Middle frontal gyrus (tissue), 1 donor: Measurements from ENCODE around the gene PAK6.

ENCODE experiments used
- DNase-seq: peaks from one replicate; pipeline ENCODE4 v3.0.0-alpha.2; 2015; ENCODE audit warnings: low spot score; ENCODE audit errors: extremely low spot score

PAK6 gene

DNA sequence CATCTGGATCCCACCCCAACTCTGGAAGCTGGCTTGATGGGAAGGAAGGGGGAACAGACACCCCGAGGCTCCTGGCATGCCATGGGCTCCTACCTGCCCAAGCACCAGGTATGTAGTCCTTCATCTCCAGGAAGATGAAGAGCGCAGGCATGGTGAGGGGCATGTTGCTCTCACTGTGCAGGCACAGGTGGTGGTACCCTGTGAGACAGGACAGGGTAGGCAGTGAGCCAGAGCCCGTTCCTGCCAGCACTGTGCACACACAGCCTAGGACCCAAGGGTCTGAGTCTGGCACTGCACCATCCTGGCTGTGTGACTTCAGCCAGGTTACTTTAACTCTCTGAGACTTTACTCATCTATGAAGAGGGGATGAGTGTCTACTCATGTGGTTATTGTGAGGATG, 53.4 kb downstream of the PAK6 start:
- no peak for DNase-seq

DNA sequence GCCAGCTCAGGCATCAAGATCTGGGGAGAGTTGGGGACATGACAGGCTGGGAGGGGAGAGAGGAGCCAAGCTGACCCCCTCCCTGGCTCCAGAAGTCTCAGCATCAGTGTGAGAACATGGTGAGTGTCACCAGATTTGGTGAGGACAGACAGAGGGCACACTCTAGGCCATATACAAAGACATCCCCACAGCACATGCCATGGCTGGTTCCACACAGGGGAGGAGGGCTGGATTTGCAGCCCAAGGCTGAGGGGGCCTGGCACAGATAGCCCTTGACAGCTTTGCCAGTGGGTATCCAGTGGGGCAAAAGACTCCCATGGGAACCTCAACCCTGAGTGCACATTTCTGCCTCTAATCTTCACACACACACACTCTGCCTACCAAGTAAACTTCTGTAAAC, 54.1 kb downstream of the PAK6 start:
- DNase-seq, result no peak

DNA sequence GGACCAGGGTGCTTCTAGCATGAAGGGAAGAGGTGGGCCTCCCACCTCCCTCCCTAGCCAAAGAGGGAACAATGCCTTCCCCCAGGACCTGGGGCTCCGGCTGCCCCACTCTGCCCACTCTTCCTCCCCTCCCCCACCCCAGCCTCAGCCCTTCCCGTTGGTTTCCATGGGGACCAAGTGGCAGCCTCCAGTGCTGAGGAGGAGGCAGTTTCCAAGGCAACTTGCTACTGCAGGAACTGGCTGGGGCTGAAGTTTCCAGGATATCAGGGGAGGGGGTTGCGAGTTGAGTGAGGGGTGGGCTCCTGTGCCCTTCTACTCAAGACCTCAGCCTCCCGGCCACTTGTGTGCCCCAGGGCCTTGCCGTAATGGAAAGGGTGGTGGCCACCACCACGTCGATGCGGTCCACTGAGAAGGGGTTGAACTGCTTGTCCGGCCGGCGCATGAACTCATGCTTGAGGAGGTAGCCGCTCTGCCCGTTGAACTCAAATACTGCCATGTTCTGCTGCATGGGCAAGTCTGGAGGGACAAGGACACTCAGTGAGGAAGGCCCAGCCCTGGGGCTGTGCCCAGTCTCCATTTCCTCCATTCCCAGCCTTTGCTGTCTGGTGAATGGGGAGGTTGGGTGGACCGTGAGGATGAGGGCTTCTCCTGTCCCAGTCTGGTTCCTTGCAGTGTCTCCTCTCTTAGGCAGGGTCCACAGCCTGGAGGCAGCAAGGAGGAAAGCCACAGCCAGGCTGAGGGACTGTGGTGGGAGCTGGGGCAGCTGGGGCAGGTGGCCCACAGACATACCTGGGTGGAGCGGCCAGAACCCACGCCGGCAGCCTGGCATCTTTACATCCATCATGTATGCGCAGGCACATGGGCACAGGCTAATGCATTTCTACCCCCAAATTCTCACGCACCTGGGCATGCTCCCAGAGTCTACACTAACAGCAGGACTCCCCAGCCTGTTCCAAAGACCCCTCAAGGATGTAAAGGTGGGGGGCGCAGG, 55.3 kb downstream of the PAK6 start:
- DNase-seq, result no peak

DNA sequence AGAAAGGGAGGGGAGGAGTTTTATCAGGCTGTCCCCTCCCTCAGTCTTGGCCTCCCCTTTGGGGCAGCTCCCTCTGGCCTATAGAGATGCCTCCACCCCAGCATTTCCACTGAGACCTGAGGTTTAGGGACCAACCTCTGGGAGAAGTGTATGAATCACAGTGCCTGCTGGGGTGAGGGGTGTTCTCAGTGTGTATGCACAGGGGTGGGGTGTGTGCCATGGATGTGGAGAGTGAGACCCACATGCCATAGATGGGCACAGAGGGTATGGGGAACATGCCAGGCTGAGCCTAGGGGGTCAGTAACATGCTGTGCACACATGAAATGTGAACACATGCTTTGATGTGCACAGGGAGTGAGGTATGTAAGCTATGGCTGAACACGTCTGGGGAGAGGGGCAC, 56.4 kb downstream of the PAK6 start:
- no peak for DNase-seq

DNA sequence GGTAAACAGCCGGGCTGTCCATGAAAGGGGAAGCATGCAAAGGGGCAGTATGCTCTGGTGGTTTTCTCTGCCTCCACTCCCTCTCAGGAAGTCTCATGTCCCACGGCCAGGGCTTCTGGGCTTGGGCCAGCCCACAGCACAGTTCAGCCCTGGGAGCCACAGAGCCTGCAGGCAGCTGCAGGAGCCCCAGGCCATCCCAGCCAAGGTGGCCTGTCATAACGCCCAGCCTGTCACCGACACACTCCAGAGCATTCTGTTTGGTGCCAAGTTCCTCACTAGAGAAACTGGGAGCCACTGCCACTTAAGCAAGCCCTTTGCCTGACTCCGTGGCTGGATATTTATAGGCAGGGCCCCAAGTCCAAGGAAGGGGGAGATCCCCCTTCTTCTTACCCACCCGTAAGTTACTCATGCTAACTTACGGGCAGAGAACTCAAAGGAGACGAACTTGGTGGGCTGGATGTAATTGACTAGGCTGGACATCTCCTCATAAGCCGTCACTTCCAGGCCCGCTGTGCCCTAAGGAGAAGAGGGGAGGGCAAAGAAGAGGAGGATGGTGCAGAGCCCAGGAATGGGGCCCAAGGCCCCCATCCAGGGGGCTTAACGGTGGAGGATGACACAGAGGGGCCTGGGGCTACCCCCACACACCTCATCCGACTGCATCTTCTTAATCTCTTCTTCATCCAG, 57.2 kb downstream of the PAK6 start:
- DNase-seq, result no peak

DNA sequence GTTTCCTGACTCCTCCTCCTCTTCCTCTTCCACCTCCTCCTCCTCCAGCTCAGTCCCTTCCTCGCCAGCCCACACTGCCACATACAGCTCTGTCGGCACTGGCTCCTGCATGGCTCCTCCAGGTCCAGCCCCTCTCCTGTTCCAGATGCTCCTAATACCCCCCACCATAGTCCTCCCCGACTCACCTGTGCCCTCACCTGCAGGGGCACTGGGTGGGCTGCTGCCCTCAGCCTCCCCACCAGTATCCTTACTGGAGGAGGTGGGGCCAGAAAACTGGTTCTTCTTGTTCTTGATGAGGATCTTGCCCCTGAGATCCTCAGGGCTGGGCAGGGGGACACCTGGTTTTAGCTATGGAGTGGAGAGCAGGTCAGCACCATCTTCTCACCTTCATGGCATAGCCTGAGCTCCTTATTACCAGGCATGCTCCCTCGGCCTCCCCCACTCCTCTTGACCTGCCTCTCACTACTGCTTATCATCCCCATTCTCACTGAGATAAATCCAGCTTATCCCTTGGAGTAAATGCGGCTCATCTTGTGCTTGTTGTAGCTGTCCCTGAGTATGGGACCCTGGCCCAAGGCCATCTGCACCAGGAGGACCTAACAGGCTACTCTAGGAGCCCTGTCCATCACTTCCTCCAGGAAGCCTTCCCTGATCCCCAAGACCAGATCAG, 57.8 kb downstream of the PAK6 start:
- no peak for DNase-seq

DNA sequence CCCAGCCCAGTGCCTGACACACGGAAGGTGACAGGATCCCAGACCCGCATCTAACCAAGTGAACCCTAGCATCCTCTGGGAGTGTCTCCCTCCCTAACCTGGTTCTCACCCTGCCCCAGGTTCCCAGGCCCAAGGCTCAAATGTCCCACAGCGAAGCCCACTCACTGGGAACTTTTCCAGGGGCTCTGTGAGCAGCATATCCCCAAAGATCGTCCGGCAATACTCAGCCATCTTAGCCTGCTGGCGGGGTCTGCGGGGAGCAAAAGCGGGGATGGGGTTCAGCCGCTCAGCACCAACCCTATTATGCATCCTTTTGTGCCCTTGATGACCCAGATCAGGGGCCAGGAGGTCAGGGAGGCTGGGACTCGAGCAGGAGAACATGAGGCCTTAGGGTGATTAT, 58.5 kb downstream of the PAK6 start:
- no peak for DNase-seq

DNA sequence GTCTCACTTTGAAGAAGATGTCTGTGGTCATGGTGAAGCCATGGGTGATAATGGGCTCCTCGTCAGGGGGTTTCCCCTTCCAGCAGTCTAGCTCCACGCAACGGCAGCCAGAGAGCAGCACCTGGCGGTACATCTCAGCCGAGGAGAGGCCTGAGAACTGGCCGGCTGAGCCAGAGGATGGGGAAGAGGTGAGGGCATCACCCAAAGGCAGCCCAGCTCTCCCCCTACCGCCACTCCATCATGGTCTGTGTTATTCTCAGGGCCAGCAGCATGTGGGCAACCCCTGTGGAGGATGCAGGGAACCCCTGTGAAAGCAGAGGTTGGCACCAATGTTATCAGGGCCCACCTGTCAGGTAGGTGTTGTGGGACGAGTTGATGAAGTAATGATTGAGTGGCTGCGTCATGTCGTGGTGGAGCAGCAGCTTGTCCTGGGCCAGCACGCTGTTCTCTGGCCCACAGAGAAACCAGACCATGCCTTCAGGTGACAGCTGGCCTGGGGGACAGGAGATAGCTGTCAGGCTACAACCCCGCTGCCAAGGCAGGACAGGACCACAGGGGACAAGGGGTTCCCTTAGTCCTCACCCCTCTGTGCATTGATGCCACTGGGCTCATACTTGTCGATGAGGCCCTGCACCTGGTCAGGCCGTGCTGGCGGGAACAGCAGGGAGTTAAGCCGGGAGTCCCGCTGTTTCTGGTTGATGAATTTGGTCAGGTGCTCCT, 59.5 kb downstream of the PAK6 start:
- no peak for DNase-seq

DNA sequence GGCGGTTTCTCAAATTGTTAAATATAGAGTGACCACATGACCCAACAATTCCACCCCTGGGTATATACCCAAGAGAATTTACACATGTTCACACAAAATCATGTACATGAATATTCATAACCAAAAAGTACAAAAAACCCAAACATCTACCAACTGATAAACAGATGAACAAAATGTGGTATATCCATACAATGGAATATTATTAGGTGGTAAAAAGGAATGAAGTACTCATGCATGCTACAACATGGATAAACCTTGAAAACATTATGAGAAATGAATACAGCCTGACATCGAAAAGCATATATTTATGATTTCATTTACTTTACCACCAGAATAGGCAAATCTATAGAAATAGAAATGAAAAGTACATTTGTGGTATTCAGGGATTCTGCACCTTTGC, 61.5 kb downstream of the PAK6 start:
- no peak for DNase-seq

DNA sequence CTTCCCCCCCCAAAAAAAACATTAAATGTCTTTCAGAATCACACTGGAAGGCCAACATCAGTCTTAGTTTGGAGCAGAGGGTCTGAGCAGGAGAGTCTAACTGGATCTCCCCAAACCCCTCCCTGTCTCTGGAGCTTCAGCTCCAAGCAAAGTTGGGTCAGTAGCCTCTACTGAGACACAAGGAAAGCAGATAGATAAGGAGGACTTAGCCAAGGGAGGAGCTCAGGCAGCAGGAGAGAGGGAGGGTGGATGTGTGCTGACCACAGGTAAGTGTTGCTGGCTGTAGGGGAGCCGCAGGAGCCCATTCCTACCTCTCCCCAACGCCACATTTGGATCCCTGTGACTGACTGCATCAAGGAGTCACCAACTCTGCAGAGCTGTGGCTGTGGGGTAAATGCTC, 61.9 kb downstream of the PAK6 start:
- DNase-seq, result no peak

DNA sequence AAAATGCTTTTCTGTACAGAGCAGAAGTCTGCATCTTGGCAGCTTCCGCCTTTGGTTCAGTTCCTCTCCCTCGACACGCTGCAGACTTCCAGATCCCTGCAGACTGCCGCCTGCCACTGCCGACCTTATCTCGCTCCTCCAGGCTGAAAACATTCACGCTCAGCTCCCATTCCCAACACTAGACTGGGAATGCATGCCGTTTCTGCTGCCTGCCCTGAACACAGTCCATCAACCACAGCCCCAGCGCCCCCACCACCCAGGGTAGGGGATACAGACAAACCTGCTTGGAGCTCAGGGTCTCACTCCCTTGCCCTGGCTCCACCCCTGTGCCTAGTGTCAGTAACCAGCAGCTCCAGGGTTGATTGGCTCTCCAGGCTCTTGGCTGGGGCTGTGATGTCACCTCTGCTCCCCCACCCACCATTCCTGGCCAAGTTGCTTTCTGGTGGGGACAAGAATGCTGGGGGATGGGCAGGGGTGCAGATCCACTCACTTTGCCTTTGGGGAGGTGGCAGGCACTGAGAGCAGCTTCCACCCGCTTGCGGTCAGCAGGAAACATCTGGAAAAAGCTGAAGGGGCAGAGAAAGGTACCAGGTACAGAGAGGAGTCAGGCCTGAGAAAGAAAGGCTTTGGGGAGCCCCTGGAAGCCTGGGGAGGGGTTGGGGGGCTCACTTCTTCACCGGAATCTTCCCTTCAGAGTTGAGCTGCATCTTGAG, 62.8 kb downstream of the PAK6 start:
- DNase-seq, result no peak

DNA sequence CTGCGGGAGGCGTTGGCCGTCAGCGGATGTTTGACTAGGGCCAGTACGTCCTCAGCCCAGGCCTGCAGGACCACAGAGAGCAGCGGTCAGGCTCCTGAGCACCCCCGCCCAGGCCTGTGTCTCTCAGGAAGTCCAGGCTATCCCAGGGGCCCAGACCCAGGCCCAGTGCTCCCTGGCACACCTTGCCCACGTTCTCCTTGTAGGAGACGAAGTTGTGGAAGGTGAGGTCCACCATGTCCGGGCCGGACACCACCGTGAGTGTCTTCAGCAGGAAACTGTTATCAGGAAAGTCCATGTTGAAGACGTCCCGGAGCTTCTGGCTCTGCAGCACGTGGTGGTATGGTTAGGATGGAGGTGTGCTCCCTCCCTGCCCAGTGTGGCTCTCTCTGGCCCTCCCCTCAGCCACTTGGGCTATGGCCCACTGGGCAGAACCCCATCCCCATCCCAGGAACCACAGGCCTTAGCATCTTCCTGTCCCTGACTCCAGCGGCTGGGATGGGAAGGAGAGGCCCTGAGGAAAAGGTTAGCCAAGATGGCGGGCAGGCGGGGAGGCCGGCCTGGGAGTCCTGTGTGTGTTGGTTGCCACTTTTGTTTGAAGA, 63.5 kb downstream of the PAK6 start:
- DNase-seq, result no peak

DNA sequence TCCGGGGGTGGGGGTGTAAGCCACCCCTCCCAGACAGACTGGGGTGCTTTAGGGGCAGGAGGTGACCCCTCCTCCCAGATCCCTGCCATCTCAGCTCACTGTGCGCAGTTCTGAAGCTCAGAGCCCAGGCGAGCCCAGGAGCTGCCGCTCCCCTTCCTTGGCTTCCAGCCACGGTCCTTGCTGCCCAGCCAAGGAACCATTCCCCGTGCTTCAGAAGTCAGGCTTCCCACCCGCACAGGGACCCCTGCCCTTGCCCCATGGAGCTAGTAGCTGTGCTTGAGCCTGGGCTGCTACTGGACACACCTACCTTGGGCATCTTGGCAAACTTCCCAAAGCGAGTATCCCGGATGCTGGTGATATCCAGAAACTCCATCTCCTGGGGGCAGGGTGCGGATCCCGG, 64.1 kb downstream of the PAK6 start:
- no peak for DNase-seq

DNA sequence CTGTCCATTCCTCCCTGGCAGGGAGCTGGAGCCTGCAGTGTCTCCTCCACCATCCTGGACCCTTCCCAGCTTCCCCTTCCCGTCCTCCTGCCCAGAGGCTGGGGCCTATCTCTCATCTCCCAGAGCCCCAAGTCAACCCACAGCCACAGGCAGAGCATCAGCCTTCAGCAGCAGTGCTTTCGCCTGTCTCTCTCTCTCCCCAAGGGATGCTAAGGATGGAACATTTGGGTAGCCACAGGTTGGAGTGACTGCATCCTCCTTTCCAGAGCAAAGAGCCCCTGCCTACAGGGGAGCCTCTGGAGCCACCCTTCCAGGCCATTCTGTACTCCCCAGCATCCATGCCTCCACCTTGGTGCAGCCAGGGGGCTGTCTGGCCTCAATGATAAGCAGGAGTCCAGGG, 64.7 kb downstream of the PAK6 start:
- no peak for DNase-seq

DNA sequence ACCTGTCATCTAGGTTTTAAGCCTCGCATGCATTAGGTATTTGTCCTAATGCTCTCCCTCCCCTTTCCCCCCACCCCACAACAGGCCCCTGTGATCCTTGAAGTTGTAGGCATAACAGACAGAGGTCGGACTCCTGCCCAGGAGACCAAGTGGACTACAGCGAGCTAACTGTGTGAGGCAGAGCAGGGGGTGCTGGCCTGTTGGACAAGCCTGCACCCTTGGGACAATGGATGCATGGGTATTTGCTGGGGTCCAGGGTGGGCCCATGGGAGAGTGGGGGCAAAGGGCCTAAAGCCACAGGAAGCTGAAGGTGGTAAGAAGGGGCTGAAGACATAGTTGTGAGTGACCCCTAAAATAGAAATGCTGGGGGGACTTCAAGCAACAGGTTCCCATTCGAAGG, 66.4 kb downstream of the PAK6 start:
- no peak for DNase-seq

DNA sequence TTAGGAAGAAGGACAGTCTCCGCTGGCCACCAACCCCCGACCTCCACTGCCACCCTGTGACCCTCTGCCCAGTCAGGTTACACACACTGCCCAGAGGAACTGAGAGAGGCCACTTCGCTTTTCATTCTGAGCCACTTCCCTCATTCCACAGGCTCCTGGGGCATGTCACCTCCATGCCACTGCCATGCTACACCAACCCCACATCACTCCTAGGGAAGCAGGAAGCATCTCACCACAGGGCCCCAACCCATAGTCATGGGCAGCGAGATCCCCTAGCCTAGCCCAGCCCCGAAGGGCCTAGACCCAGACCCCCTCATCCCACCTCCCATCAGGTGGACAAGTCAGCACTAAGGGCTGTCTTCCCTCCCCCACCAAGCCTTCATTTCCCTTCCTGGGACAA, 67.5 kb downstream of the PAK6 start:
- DNase-seq, result no peak

DNA sequence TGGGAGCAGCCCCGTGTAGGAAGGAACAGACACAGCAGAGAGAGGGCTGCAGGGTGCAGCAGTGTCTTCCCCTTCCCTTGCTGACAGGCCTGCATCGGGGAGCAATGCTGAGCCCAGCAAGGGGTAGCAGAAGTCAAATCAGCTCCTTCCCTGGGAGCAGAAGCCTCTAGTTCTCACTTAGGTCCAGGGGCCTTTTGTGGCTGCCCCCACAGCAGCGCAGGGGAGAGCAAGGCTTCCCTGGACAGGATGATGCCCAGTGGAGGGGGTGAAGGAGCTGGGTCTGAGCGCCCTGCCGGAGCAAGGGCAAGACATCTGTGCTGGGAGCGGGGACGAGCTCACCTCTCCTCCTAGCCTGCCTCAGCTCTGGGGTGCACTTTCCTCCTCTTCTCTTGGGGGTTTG, 68.0 kb downstream of the PAK6 start:
- DNase-seq, result no peak

DNA sequence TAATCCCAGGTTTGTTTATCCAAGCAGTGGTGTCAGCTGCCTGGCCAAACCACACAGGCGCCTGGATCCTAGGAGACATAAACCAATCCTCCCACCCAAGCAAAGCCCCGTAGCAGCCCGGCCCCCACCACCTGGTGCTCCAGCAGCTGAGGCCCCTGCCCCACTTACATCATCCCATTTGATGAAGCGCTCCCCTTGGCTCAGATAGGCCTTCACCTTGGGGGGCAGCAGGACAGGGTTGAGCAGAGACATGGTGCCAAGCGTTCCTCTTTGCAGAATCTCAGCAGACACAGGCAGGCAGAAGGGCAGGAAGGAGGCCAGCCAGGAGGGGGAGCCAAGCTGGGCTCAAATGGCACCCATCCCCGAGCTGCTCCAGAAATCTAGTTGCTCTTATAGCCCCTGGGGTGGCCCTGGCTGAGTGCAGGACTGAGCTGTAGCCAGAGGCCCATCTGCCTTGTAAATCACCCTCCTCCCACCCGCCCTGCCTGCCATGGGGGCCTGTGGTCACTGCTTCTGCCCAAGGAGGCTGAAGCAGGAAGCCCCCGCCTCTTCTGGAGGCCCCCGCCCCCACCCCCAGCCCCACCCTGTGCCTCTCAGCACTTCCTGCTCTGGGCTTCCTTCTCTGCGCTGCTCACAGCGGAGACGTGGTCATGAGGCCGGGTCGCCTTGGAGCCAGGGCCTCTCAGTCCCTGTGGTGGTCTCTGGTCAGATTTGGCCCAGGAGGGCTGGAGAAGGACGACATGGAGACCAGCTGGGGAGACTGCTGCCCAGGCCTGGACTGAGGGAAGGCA, 68.8 kb downstream of the PAK6 start, which contains the start of gene PLCB2:
Gene PLCB2 (minus strand): TSS at position 515 of the 791 bp plus-strand sequence. CDS start 263 bp downstream, at position 252.
- DNase-seq, result no peak

DNA sequence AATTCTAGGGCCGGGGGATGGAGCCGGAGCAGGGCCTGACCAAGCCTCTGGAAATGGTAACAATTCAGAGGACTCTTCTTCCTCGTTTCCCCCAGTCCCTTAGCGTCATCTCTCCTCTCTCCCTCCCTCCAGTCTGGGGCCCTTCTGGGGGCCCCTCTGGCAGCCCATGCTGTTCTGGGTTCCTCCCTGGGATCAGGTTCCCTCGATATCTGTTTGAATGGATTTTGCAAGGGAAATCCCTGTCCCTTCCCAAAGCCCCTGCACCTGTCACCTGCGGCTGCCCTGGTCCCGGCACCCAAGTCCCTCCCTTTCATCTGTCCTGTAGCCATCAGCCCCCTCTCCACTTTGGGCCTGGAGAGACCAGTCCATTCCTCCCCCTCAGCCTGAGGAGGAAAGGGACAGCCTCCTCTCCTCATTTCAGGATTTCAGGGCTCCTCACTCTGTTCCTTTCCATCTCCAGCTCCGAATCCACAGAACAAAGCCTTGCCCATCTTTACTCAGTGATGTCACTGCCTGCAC, 70.5 kb downstream of the PAK6 start:
- no peak for DNase-seq
